ENCODE results near the gene LSR. TPM values are rescaled to one million over a fixed set of nuclear protein-coding genes. Genes with fewer than 3 reads are reported as not detected.

The LSR gene
- total RNA-seq, 1 donor from 2014 or later: 229 TPM

DNA sequence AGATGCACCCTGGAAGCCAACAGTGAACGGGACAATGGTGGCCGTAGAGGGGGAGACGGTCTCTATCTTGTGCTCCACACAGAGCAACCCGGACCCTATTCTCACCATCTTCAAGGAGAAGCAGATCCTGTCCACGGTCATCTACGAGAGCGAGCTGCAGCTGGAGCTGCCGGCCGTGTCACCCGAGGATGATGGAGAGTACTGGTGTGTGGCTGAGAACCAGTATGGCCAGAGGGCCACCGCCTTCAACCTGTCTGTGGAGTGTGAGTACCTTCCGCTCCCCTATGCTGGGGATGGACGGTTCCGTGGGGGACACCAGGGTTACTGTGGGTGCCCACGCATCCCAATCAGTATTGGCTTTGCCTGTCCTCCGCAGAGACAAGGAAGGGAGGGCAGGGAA, 53.6 kb downstream of the LSR start:
- no peak for DNase-seq (ENCODE audit: low spot score)

DNA sequence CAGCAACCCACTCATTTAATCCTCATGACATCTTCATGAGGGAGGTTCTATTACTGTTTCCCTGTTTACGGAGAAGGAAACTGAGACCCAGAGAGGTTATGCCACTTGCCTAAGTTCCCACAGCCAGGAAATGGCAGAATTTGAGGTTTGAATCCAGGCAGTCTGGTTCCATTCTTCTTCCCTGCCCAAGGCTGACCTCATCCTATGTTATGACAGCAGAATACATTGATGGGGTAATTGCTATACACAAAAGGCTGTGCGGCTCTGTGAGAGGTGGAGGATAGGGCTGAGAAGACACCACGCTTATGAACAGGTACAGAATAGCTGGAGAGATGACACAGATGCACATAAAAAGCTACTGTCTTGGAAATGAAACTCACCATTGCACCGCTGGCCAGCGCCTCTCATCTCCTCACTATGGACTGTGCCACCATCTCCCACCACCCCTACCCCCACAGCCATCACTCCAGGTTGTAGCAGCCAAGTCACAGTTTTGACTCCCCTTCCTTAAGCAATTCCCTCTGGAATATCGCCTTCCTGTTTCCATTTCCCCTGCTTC, 54.6 kb downstream of the LSR start:
- no peak for DNase-seq (ENCODE audit: low spot score)

DNA sequence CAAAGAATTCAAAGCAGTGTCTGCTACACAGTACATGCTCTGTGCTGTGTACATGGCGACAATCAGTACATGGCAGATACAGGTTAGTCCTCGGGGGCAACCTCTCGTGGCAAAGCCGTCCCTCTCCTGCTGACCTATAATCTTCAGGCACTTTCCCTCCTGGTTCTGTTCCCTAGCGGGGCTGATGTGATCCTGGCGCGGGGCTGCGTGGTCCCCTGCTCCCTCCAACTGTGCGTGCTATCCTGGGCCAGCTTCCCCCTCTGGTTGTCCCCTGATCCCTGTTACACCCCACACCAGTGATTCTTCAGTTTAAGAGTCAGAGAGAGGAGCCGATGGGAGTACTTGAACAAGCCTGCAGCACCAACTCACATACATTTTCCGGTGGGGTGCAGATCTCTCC, 55.2 kb downstream of the LSR start:
- DNase-seq (ENCODE audit: low spot score): no peak

DNA sequence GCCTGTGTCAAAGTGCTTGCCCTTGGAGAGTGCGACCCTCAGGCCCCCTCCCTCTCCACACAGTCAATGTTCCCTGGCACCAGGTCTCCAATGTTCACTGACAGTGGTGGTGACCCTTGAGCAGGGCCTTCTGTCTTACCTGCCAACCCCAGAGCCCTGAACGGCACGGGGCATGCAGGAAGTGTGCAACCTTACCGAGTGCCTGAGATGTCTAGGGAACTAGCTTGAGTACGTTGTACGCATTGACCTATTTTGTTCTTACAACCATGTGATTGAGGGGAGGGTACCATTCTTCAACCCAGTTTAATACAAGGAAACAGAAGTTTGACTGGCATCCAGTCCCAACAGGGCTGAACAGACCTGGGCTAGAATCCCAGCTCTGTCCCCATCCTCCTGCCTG, 56.4 kb downstream of the LSR start:
- DNase-seq (ENCODE audit: low spot score): no peak

DNA sequence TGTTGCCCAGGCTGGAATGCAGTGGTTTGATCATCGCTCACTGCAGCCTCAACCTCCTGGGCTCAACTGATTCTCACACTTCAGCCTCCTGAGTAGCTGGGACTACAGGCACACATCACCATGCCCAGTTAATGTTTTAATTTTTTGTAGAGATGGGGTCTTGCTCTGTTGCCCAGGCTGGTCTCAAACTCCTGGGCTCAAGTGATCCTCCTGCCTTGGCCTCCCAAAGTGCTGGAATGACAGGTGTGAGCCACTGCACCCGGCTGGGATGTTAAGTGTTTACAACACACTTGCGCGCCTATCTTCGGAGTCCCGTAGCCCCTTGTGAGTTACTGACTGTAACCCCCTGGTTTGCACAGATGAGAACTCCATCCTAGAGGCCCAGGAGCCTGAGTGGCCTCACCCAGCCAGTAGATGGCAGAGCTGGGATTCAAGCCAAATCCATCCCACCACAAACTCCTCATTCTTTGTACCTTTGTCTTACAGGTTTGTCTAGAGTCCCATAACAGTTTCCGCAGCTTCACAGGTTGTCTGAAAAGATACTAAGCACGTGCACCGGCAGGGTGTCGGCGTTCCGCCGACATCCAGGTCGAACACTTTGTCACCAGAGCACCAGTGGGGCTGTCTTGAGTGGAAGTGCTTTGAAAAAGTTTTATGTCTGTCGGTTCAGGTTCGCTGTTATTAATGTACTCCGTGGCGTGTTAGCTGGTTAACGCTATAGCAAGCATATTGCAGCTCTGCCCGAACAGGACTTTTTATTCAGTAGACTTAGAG, 57.9 kb downstream of the LSR start:
- no peak for DNase-seq (ENCODE audit: low spot score)

DNA sequence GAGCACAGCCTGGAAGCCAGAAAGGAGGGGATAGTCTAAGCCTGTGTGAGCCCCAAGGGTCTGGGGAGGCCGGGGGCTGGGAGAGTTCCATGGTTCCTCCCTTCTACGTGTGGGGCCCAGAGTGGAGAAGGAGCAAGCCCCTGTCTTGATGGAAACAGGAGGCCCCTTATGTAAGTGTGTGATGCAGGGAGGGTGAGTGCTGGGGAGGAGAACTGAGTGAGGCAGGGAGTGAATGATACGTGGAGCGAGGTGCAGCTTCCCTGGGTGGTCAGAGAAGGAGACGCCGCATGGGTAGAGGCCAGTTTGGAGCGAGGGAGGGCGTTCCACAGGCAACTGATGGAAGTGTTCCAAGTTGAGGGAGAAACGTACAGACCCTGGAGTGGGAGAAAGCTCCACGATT, 59.1 kb downstream of the LSR start:
- DNase-seq (ENCODE audit: low spot score): no peak

DNA sequence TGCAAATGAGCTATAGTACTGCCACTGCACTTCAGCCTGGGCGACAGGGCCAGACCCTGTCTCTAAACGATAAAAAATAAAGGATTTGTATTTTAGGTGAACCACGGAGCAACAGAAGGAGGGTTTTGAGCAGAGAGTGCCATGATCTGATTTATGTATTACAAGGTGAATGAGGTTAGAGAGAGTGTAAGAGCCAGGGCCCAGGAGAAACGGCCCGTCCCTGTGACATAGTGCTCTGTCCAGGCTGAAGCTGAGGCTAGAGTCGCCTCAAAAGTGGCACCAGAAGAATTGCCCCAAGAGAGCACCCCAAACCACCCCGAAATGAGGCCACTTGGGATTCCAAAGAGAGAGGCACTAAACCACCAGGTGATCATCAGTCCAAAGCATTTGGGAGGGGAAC, 60.1 kb downstream of the LSR start:
- no peak for DNase-seq (ENCODE audit: low spot score)

DNA sequence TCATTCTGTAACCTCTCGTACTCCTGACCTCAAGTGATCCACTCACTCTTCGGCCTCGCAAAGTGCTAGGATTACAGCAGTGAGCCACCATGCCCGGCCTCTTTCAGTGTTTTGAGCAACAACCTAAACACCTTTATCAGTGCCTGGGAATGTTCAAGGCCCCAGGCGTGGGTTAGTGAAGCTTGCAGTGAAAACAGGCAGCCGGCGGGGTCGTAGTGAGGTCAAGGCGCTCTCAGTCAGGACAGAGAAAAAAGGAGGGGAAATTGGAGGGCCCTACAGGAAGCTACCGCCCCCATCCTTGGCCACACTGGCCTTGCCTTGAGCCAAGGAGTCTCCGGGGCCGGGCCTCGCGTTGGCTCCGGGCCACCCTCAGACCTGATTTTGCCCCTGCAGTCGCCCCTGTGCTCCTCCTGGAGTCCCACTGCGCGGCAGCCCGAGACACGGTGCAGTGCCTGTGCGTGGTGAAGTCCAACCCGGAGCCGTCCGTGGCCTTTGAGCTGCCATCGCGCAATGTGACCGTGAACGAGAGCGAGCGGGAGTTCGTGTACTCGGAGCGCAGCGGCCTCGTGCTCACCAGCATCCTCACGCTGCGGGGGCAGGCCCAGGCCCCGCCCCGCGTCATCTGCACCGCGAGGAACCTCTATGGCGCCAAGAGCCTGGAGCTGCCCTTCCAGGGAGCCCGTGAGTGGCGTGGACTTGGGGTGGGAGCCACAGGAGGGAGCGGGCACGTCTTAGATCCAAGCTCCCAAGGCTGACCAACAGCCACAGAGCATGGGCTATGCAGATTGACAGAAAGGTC, 60.9 kb downstream of the LSR start:
- no peak for DNase-seq (ENCODE audit: low spot score)

DNA sequence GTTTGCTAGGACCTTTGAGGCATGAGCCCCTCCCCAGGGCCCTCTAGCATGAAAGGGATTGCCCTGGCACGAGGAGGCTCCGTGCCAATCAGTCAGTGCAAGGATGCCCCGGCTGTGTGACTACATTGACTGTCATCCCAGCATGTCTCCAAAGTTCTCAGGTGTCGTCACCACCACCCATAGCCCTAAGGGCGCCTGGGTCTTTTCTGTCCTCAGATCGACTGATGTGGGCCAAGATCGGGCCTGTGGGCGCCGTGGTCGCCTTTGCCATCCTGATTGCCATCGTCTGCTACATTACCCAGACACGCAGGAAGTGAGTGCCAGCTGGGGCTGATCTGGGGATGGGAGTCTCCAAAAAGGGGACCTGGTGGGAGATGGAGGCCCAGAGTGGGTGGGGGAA, 61.5 kb downstream of the LSR start:
- DNase-seq (ENCODE audit: low spot score): no peak

DNA sequence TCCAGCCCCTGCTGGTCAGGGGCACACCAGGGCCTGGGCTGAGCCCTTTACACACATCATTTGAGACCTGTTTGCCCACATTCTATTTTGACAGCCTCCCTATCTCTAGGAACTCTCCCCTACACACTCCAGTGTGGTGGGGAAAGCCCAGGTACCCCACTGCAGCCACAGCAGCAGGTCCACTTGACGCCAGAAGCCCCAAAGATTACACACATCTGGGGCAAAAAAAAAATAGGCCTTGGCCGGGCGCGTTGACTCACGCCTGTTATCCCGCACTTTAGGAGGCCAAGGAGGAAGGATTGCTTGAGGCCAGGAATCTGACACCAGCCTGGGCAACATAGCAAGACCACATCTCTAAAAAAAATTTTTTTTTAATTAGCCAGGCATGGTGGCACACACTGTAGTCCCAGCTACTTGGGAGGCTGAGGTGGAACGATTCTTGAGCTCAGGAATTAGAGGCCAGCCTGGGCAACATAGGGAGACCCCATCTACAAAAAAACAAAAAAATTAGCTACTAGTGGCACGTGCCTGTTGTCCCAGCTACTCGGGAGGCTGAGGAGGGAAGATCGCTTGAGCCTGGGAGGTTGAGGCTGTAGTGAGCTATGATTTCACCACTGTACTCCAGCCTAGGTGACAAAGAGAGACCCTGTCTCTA, 62.1 kb downstream of the LSR start:
- DNase-seq (ENCODE audit: low spot score): no peak

DNA sequence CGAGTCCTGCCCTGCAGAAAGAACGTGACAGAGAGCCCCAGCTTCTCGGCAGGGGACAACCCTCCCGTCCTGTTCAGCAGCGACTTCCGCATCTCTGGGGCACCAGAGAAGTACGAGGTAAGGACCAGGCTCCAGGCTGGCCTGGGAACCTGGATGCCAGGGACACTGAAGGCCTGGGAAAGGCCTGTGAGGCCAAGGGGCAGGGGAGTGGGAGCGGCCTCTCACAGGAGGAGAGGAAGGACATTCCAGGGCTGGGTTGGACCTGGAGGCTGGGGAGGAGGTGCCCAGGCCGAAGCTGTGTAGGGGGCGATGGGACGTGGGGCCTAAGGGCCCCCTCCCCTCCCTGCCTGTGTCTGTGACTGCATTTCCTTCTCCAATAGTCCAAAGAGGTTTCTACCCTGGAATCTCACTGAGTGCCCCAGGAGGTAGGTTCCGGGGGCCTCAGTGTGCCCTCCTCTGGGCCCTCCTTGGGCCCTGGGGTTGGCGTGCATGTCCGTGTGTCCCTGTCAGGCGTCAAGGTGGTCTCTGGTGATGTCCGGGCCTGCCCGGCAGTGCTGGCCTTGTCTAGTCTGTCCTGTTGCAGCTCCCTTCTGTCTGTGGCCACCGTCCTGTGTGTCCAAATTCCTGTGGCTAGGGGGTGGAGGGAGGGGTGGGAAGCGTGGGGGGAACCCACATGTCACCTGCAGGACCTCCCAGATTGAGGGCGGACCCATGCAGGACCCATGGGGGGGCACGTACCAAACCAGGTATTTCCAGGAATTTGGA, 63.3 kb downstream of the LSR start:
- DNase-seq (ENCODE audit: low spot score): no peak

DNA sequence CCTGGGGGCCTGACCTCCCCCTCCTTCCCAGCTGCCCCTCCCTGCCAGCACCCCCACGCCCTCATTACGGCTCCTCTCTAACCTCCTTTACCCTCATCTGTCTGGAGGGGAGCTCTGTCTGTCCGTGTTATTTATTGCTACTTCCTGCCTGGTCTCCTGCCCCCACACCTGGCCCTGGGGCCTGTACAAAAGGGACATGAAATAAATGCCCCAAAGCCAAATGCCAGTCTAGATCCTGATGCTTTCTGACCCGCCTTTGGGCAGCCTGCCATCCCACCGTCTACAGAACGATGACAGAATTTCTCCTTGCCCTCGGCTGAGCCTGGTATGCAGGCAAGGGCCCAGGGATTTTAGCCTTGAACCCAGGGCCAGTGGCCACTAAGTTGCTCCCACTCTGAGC, 64.8 kb downstream of the LSR start:
- DNase-seq (ENCODE audit: low spot score): no peak

DNA sequence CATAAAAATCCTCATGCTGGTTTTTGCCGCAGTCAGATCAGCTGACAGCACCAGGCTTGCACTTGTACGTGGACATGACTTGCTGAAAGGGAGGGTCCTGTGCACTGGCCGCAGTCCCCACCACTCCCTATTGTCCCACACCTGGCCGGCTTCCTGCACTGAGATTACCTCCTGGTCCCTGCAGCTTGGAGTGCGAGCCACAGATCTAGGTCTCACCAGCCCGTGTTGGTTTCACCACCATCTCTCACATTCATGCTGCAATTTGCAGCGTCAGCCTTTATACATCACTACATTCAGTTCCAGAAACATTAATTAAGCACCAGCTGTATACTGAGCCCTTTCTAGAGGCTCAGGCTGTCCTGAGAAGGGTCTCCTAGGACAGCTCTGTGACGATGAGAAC, 65.2 kb downstream of the LSR start:
- DNase-seq (ENCODE audit: low spot score): no peak

DNA sequence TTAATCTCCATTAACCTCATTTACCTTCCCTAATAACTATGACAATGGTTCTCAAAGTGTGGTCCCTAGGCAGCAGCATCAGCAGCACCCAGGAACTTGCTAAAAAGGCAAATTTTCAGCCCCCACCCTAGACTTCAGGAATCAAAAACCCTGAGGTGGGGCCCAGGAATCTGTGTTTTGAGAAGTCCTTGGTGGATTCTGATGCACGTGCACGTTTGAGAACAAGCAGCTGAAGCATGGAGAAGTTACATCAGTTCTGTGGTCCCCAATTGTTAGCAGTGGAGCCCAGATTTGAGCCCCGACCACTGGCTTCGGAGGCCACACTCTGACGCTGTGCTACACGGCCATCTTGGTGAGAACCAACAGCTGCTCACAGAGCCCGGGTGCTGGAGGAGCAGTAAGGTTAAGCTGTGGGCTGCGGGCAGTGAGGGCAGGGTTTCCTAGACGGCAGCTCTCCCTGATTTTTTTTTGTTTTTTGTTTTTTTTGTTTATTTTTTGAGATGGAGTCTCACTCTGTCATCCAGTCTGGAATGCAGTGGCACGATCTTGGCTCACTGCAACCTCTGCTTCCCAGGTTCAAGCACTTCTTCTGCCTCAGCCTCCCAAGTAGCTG, 66.2 kb downstream of the LSR start:
- DNase-seq (ENCODE audit: low spot score): no peak

DNA sequence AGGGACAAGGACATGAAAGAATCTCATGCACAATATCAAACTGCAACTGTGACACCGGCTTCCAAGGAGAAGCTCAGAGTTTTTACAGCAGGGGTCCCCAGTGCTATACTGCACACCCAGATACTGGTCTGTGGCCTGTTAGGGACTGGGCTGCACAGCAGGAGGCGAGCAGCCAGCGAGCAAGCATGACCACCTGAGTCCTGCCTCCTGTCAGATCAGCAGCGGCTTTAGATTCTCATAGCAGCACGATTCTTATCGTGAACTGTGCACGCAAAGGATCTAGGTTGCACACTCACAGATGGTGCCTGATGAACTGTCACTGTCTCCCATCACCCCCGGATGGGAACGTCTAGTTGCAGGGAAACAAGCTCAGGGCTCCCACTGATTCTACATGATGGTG, 67.1 kb downstream of the LSR start:
- DNase-seq (ENCODE audit: low spot score): no peak

DNA sequence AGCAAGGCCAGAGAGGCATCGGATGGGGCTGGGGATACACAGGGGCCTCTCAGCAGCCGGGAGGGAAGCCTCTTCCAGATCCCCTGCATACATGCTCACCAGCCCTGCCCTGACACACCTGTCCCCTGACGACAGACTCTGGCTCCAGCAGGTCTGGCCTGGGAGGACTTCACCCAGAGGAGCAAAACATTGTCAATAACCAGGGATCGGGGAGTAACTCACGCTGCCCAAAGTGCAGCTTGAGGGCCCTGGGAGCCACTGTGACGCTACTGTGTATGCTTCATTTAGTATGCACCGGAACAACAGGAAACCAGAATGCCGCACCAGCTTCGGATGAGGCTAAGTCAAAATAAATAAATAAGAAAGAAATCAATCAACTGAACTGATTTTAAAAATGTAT, 67.8 kb downstream of the LSR start:
- no peak for DNase-seq (ENCODE audit: low spot score)

Other genes with a start within 250 kb of the LSR start
- 31.7 TPM for gene GRAMD1A, start 248.7 kb upstream of the LSR start, total RNA-seq
- gene SCN1B, start 218.5 kb upstream of the LSR start, total RNA-seq: 4.8 TPM
- gene HPN, start 207.3 kb upstream of the LSR start, total RNA-seq: 21.4 TPM
- gene FXYD3, start 133.2 kb upstream of the LSR start, total RNA-seq: 139 TPM
- 8.9 TPM for gene LGI4, start 113.9 kb upstream of the LSR start, total RNA-seq
- 94.0 TPM for gene FXYD1, start 110.2 kb upstream of the LSR start, total RNA-seq
- not detected for gene FXYD7, start 105.7 kb upstream of the LSR start, total RNA-seq
- 88.4 TPM for gene FXYD5, start 94.3 kb upstream of the LSR start, total RNA-seq
- not detected for gene FAM187B, start 20.3 kb upstream of the LSR start, total RNA-seq
- gene USF2, start 20.0 kb downstream of the LSR start, total RNA-seq: 174 TPM
- 1.2 TPM for gene HAMP, start 33.5 kb downstream of the LSR start, total RNA-seq
- gene MAG, start 43.2 kb downstream of the LSR start, total RNA-seq: not detected
- gene CD22, start 80.2 kb downstream of the LSR start, total RNA-seq: 4.2 TPM
- gene FFAR1, start 98.9 kb downstream of the LSR start, total RNA-seq: not detected
- 0.29 TPM for gene FFAR3, start 109.5 kb downstream of the LSR start, total RNA-seq
- not detected for gene GPR42, start 122.1 kb downstream of the LSR start, total RNA-seq
- 0.17 TPM for gene FFAR2, start 199.3 kb downstream of the LSR start, total RNA-seq
- gene KRTDAP, start 241.5 kb downstream of the LSR start, total RNA-seq: not detected